IPS-18c (cell line): ENCODE results near the gene GRID2.

ENCODE experiments used
- H3K4me3 ChIP-seq: 2 replicates; pipeline ENCODE4 v1.7.0; 2013; ENCODE audit warnings: low read depth, mild to moderate bottlenecking, low read length, moderate library complexity; ENCODE audit not compliant: insufficient read depth
- H3K9me3 ChIP-seq: one replicate; pipeline ENCODE4 v1.6.1; 2013; ENCODE audit warnings: mild to moderate bottlenecking, low read length, moderate library complexity; ENCODE audit not compliant: control insufficient read depth, insufficient read depth

Gene GRID2

GRCh38 chr4:93139118-93139517 is 835.4 kb downstream of the GRID2 start:
- H3K9me3 ChIP-seq: no peaks in the 10 kb centered on the region
- no peak overlapping the region for H3K4me3 ChIP-seq

- no peak overlapping the region for H3K4me3 ChIP-seq
- no peaks in the 10 kb centered on the region for H3K9me3 ChIP-seq
These were observed 840.1 kb downstream of the GRID2 start for GRCh38 chr4:93143902-93144301.

- Histone ChIP-seq H3K9me3 (no peaks in the 10 kb centered on the region), H3K4me3 (no peak overlapping the region)
These were observed 840.9 kb downstream of the GRID2 start for GRCh38 chr4:93144644-93145043.

GRCh38 chr4:93147524-93148212 is 843.9 kb downstream of the GRID2 start:
- Histone ChIP-seq H3K9me3 (no peaks in the 10 kb centered on the region), H3K4me3 (no peak overlapping the region)

GRCh38 chr4:93152491-93152890 is 848.7 kb downstream of the GRID2 start:
- Histone ChIP-seq H3K9me3 (no peaks in the 10 kb centered on the region), H3K4me3 (no peak overlapping the region)

- Histone ChIP-seq H3K4me3 (no peak overlapping the region), H3K9me3 (no peaks in the 10 kb centered on the region)
These were observed 854.2 kb downstream of the GRID2 start for GRCh38 chr4:93157986-93158385.

- no peak overlapping the region for H3K4me3 ChIP-seq
- no peaks in the 10 kb centered on the region for H3K9me3 ChIP-seq
These were observed 864.3 kb downstream of the GRID2 start for GRCh38 chr4:93168053-93168452.

- no peak overlapping the region for H3K4me3 ChIP-seq
- H3K9me3 ChIP-seq: no peaks in the 10 kb centered on the region
These were observed 866.2 kb downstream of the GRID2 start for GRCh38 chr4:93169966-93170365.

GRCh38 chr4:93174598-93174997 is 870.8 kb downstream of the GRID2 start:
- no peak overlapping the region for H3K4me3 ChIP-seq

GRCh38 chr4:93178279-93178678 is 874.5 kb downstream of the GRID2 start:
- Histone ChIP-seq H3K9me3 (no peaks in the 10 kb centered on the region), H3K4me3 (no peak overlapping the region)

More at GRCh38 chr4:93174598-93174997, 870.8 kb downstream of the GRID2 start:
- no peaks in the 10 kb centered on the region for H3K9me3 ChIP-seq

GRCh38 chr4:93179044-93179443 is 875.3 kb downstream of the GRID2 start:
- Histone ChIP-seq H3K9me3 (no peaks in the 10 kb centered on the region), H3K4me3 (no peak overlapping the region)

GRCh38 chr4:93182722-93183121 is 879.0 kb downstream of the GRID2 start:
- Histone ChIP-seq H3K4me3 (no peak overlapping the region), H3K9me3 (no peaks in the 10 kb centered on the region)

GRCh38 chr4:93183576-93183975 is 879.8 kb downstream of the GRID2 start:
- H3K9me3 ChIP-seq: no peaks in the 10 kb centered on the region
- H3K4me3 ChIP-seq: no peak overlapping the region

GRCh38 chr4:93184053-93184452 is 880.3 kb downstream of the GRID2 start:
- Histone ChIP-seq H3K4me3 (no peak overlapping the region), H3K9me3 (no peaks in the 10 kb centered on the region)

- no peaks in the 10 kb centered on the region for H3K9me3 ChIP-seq
- no peak overlapping the region for H3K4me3 ChIP-seq
These were observed 883.1 kb downstream of the GRID2 start for GRCh38 chr4:93186846-93187245.

GRCh38 chr4:93187466-93187865 is 883.7 kb downstream of the GRID2 start:
- Histone ChIP-seq H3K4me3 (no peak overlapping the region), H3K9me3 (no peaks in the 10 kb centered on the region)

- no peak overlapping the region for H3K4me3 ChIP-seq
- H3K9me3 ChIP-seq: no peaks in the 10 kb centered on the region
These were observed 884.1 kb downstream of the GRID2 start for GRCh38 chr4:93187892-93188291.

- Histone ChIP-seq H3K9me3 (no peaks in the 10 kb centered on the region), H3K4me3 (no peak overlapping the region)
These were observed 895.7 kb downstream of the GRID2 start for GRCh38 chr4:93199492-93199891.

- Histone ChIP-seq H3K9me3 (no peaks in the 10 kb centered on the region), H3K4me3 (no peak overlapping the region)
These were observed 897.8 kb downstream of the GRID2 start for GRCh38 chr4:93201471-93202096.
